Prostate gland (tissue), 2 donors: ENCODE measurements around the gene COMMD6. TPM values are rescaled to one million over a fixed set of nuclear protein-coding genes. Genes with fewer than 3 reads are reported as not detected.

Experiments used
- DNase-seq: peaks from one replicate; pipeline ENCODE4 v3.0.0-alpha.2; 2019; ENCODE audit warnings: low spot score
- H3K27ac ChIP-seq, 2 donors: fragments of 200-600 bp; sonication (generic); 2 replicates each; pipeline ENCODE4 v1.5.1; 2017 to 2019
- H3K27me3 ChIP-seq: fragments of 200-600 bp; sonication (generic); replicated peaks from 2 replicates; pipeline ENCODE4 v1.5.1; 2019; ENCODE audit not compliant: insufficient read depth
- H3K36me3 ChIP-seq, 2 donors: fragments of 200-600 bp; sonication (generic); 1 replicate in 1 of 2; 2 replicates in 1 of 2; pipeline versions ENCODE4 v1.5.1 to v1.8.1; 2017 to 2019
- H3K4me1 ChIP-seq: fragments of 200-600 bp; sonication (generic); replicated peaks from 2 replicates; pipeline ENCODE4 v1.5.1; 2019
- H3K4me3 ChIP-seq, 2 donors: fragments of 200-600 bp; sonication (generic); 2 replicates each; pipeline ENCODE4 v1.5.1; 2017 to 2019
- H3K9me3 ChIP-seq: fragments of 200-600 bp; sonication (generic); 2 replicates; pipeline ENCODE4 v1.5.1; 2017
- POLR2A ChIP-seq: fragments of 450-650 bp; IDR thresholded peaks from one replicate; pipeline ENCODE4 v1.6.1; 2016; ENCODE audit warnings: antibody characterized with exemption, mild to moderate bottlenecking
- POLR2AphosphoS5 ChIP-seq: sonication (generic); formaldehyde crosslinking; IDR thresholded peaks from one replicate; pipeline ENCODE4 v1.6.1; 2017; ENCODE audit warnings: antibody characterized with exemption
- WGBS: methylation state at CpG from one replicate; pipeline ENCODE4 v1.1.5; 2018; 5-methylcytosine and 5-hydroxymethylcytosine counted together
- intact Hi-C: fragments of 100-400 bp; cut with DNase I; formaldehyde crosslinking; loops from one replicate; pipeline ENCODE4 v1.14.2; 2022
- total RNA-seq, 2 donors: library from RNA; depleted of rRNA; stranded (reverse); fragments of >200 nt; gene quantifications; one replicate each; pipeline ENCODE4 v1.1.0, GENCODE V29; 2016
- TF ChIP-seq, protein P1 (sequence below), 4 experiments: fragments of 200-600 bp in 2 of 4; fragments of 450-650 bp in 2 of 4; sonication (generic) in 2 of 4; IDR thresholded peaks; 1 replicate in 3 of 4; 2 replicates in 1 of 4; pipeline ENCODE4 v1.5.1; 2016 to 2019; ENCODE audit warnings: antibody characterized with exemption in 4 of 4, mild to moderate bottlenecking in 2 of 4, moderate library complexity in 2 of 4

Gene COMMD6
- total RNA-seq, 2 donors from 2014 or later: 77.3 to 183 TPM

- H3K4me1 ChIP-seq: no peaks in the 10 kb centered on the region
- H3K27ac ChIP-seq: no peak overlapping the region
- no peak overlapping the region for H3K4me3 ChIP-seq
- WGBS: 85% methylated on average over 1 of the region's 1 CpG
- no peak for DNase-seq
- no peaks in the 10 kb centered on the region for H3K27me3 ChIP-seq
- no peaks in the 10 kb centered on the region for H3K9me3 ChIP-seq
- H3K36me3 ChIP-seq: no peaks in the 10 kb centered on the region
- intact Hi-C loops: no loop called here
- TF ChIP-seq POLR2A (no peak), POLR2AphosphoS5 (no peak)
- TF ChIP-seq, protein P1, sequence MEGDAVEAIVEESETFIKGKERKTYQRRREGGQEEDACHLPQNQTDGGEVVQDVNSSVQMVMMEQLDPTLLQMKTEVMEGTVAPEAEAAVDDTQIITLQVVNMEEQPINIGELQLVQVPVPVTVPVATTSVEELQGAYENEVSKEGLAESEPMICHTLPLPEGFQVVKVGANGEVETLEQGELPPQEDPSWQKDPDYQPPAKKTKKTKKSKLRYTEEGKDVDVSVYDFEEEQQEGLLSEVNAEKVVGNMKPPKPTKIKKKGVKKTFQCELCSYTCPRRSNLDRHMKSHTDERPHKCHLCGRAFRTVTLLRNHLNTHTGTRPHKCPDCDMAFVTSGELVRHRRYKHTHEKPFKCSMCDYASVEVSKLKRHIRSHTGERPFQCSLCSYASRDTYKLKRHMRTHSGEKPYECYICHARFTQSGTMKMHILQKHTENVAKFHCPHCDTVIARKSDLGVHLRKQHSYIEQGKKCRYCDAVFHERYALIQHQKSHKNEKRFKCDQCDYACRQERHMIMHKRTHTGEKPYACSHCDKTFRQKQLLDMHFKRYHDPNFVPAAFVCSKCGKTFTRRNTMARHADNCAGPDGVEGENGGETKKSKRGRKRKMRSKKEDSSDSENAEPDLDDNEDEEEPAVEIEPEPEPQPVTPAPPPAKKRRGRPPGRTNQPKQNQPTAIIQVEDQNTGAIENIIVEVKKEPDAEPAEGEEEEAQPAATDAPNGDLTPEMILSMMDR (IDR thresholded peaks at IDR 0.05): no peak
These were observed 31.6 kb downstream of the COMMD6 start for GRCh38 chr13:75506018-75506417.

DNA sequence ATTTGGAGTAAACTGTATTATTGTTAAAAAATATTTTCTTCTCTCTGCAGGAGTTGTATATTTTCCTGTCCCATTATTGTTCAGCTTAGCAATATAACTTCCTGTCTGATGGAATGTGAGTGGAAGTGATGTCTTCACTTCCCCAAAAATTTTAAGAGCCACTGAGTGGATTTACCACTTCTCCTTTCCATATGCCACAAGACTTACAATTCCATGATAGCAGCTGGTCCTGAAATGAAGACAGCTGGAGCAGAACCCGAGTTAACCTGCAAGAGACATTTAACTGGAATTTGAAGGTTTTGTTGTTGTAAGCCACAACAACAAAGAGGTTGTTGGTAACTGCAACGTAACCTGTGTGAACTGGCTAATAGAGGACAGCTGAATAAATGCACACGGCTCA lies 32.3 kb downstream of the COMMD6 start:
- Histone ChIP-seq H3K27me3 (no peaks in the 10 kb centered on the region), H3K27ac (no peak overlapping the region), H3K4me3 (no peak overlapping the region), H3K9me3 (no peaks in the 10 kb centered on the region), H3K4me1 (no peaks in the 10 kb centered on the region), H3K36me3 (no peaks in the 10 kb centered on the region)
- TF ChIP-seq POLR2AphosphoS5 (no peak), POLR2A (no peak)
- TF ChIP-seq, protein P1 (IDR thresholded peaks at IDR 0.05): no peak
- intact Hi-C loops: no loop called here
- WGBS: 83% methylated on average over 3 of the region's 3 CpGs
- no peak for DNase-seq

DNA sequence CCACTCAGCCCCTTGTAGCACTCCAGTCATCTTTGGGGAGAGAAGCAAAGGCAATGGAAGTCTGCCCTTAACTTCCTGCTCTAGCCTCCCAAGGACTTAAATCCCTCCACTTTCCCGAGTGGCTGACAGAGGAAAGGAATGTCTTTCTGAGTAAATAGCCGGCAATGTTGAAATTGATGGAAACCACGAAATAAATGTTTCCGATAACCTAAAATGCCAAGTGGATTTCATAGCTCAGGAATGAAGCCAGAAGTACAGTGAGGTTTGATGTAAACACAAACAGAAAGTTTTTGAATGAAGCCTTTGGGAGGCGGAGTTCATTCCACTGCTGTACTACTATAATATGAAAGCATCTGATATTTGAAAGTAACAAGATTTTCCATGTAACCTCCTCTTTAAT lies 41.7 kb downstream of the COMMD6 start:
- Histone ChIP-seq H3K27ac (no peak overlapping the region), H3K36me3 (no peaks in the 10 kb centered on the region), H3K4me3 (no peak overlapping the region), H3K4me1 (no peaks in the 10 kb centered on the region), H3K9me3 (no peaks in the 10 kb centered on the region), H3K27me3 (no peaks in the 10 kb centered on the region)
- WGBS: 90% methylated on average over 5 of the region's 5 CpGs
- no peak for DNase-seq
- intact Hi-C loops: no loop called here
- TF ChIP-seq, protein P1 (IDR thresholded peaks at IDR 0.05): no peak

GRCh38 chr13:75494491-75494890 lies 43.1 kb downstream of the COMMD6 start:
- H3K27ac ChIP-seq: no peak overlapping the region
- H3K4me1 ChIP-seq: no peaks in the 10 kb centered on the region
- H3K36me3 ChIP-seq: no peaks in the 10 kb centered on the region
- 75% methylated on average over 1 of the region's 1 CpG for WGBS
- DNase-seq: no peak
- no peaks in the 10 kb centered on the region for H3K9me3 ChIP-seq
- H3K27me3 ChIP-seq: no peaks in the 10 kb centered on the region
- no peak overlapping the region for H3K4me3 ChIP-seq
- TF ChIP-seq, protein P1 (IDR thresholded peaks at IDR 0.05): no peak
- TF ChIP-seq POLR2AphosphoS5 (no peak), POLR2A (no peak)
- intact Hi-C loops: no loop called here

DNA sequence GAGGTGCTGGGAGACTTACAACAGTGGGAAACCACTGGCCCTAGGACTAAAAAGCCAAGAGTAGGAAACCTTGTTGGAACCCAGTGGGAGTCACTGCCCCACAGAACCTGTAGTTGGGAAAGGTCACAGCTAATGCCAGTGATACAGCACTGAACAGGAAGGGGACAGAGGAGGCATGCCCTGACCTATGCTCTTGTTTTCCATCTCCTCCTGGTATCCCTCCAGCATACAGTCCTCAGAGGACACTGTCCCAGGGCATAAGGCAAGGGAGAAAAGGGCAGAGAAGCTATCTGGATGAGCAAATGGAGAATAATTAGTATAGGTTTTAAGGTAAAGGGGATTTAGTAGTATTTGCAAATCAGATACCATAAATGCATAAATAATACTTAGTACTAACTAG lies 44.5 kb downstream of the COMMD6 start:
- no peak for TF ChIP-seq POLR2A
- TF ChIP-seq, protein P1 (IDR thresholded peaks at IDR 0.05): no peak
- TF ChIP-seq POLR2AphosphoS5: no peak
- H3K4me1 ChIP-seq: no peaks in the 10 kb centered on the region
- H3K27ac ChIP-seq: no peak overlapping the region
- no peak overlapping the region for H3K4me3 ChIP-seq
- DNase-seq: no peak
- intact Hi-C loops: no loop called here
- no peaks in the 10 kb centered on the region for H3K27me3 ChIP-seq
- no peaks in the 10 kb centered on the region for H3K9me3 ChIP-seq
- no peaks in the 10 kb centered on the region for H3K36me3 ChIP-seq
